HepG2 (cell line): ENCODE results near the gene WDR26. TPM values are rescaled to one million over a fixed set of nuclear protein-coding genes. Genes with fewer than 3 reads are reported as not detected.

Experiments used
- ESRRA ChIP-seq: sonication (generic); formaldehyde crosslinking; IDR thresholded peaks from 2 replicates; pipeline ENCODE4 v1.5.1; 2020; ENCODE audit warnings: mild to moderate bottlenecking, low read depth, missing genetic modification reagents
- JUND ChIP-seq: sonication (generic); formaldehyde crosslinking; IDR thresholded peaks from 2 replicates; pipeline ENCODE4 v1.8.0; 2022; ENCODE audit warnings: mild to moderate bottlenecking, missing genetic modification reagents
- MIXL1 ChIP-seq: IDR thresholded peaks from 2 replicates; pipeline ENCODE4 v1.6.1; 2016
- ZNF335 ChIP-seq: sonication (generic); formaldehyde crosslinking; IDR thresholded peaks from 2 replicates; pipeline ENCODE4 v1.4.0; 2020; ENCODE audit warnings: missing genetic modification reagents
- ZSCAN31 ChIP-seq: sonication (generic); formaldehyde crosslinking; IDR thresholded peaks from 2 replicates; pipeline ENCODE4 v1.5.0; 2020; ENCODE audit warnings: low read depth, mild to moderate bottlenecking, missing genetic modification reagents
- polyA plus RNA-seq, 8 experiments: library from polyadenylated mRNA; depleted of rRNA in 3 of 8; stranded (reverse) in 7 of 8; unstranded in 1 of 8; fragments of >200 nt; fragmentation: Illumina TruSeq in 4 of 8; extraction: Trizol in 4 of 8; gene quantifications; 2 replicates each; pipeline versions ENCODE4 v1.2.1 to v1.2.3, GENCODE V29; 2011 to 2016; ENCODE audit warnings: low read depth in 4 of 8, missing spikeins in 1 of 8, mixed read lengths in 1 of 8; ENCODE audit not compliant: insufficient read depth in 1 of 8
- total RNA-seq, 5 experiments: library from RNA; depleted of rRNA; stranded (reverse); fragments of >200 nt; fragmentation: Illumina TruSeq; extraction: Trizol; gene quantifications; 2 replicates each; pipeline ENCODE4 v1.2.3, GENCODE V29; 2016; ENCODE audit warnings: low read depth in 1 of 5
- TF ChIP-seq, protein P1 (sequence below): IDR thresholded peaks from 2 replicates; pipeline ENCODE4 v1.4.0; 2020; ENCODE audit warnings: mild to moderate bottlenecking, missing genetic modification reagents
- TF ChIP-seq, protein P2 (sequence below): sonication (generic); formaldehyde crosslinking; conservative IDR thresholded peaks from 2 replicates; pipeline ENCODE4 v1.4.0; 2020; ENCODE audit warnings: missing genetic modification reagents
- TF ChIP-seq, protein P3 (sequence below): sonication (generic); formaldehyde crosslinking; conservative IDR thresholded peaks from 2 replicates; pipeline ENCODE4 v1.4.0; 2020; ENCODE audit warnings: missing genetic modification reagents
- TF ChIP-seq, protein P4 (sequence below): sonication (generic); formaldehyde crosslinking; IDR thresholded peaks from 2 replicates; pipeline ENCODE4 v1.5.0; 2020; ENCODE audit warnings: missing genetic modification reagents
- TF ChIP-seq, protein P5 (sequence below): IDR thresholded peaks from 2 replicates; pipeline ENCODE4 v1.6.1; 2012; ENCODE audit warnings: inconsistent platforms

WDR26 gene
- total and polyA plus RNA-seq, 2 of the 13 experiments (the other 11 are each of a cell fraction or from before 2014, with no cell fraction given): 13.2 to 23.7 TPM

DNA sequence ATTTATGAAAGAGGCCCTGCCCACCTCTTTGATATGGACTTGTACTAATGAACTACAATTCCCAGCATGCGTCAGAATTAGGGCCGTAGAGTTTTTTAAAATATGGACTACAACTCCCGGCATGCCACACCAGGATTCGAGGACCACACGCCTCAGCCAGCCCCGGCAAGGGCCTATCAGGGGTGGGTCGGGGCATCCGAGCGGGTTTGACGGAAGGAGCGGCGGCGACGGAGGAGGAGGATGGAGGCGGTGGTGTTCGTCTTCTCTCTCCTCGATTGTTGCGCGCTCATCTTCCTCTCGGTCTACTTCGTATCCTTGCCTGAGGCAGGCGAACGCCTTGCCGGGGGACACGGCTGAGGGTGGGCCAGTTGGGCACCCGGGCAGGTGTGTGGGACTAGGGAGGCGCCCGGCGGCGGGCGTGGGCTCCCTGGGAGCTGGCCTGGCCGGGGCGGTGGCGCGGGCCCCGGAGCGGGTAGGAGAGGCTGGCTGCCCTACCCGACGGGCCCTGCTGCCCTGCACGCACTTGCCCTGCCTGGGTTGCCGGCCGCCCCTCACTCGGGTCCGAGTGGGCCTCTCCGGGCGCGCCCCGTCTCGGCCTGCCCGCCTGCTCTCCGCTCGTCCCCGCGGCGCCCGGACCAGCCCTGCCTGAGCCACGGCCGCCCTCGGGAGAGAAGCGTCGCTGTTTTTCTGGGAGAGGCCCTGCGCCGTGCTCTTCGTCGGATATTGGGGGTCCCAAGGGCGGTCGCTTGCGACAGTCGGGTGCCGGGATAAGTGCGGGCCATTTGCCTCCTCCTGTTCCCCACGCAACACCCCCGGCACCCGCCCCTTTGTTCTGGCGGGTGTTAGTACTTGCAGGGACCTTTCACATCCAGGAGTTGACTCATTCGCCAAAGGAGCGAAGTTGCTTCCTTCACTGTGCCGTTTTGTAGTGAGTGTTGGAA lies 77.6 kb downstream of the WDR26 start, which contains the start of gene CNIH4 (continued):
- TF ChIP-seq JUND (CRISPR knock-in tag) (no peak), MIXL1 (CRISPR knock-in tag) (peak; percentile 67; the same call in 1 of the 2 replicates), ZNF335 (peak; percentile 98), ZSCAN31 (CRISPR knock-in tag) (peak; percentile 57; the same call in 1 of the 2 replicates), ESRRA (CRISPR knock-in tag) (no peak)
- TF ChIP-seq, protein P1, sequence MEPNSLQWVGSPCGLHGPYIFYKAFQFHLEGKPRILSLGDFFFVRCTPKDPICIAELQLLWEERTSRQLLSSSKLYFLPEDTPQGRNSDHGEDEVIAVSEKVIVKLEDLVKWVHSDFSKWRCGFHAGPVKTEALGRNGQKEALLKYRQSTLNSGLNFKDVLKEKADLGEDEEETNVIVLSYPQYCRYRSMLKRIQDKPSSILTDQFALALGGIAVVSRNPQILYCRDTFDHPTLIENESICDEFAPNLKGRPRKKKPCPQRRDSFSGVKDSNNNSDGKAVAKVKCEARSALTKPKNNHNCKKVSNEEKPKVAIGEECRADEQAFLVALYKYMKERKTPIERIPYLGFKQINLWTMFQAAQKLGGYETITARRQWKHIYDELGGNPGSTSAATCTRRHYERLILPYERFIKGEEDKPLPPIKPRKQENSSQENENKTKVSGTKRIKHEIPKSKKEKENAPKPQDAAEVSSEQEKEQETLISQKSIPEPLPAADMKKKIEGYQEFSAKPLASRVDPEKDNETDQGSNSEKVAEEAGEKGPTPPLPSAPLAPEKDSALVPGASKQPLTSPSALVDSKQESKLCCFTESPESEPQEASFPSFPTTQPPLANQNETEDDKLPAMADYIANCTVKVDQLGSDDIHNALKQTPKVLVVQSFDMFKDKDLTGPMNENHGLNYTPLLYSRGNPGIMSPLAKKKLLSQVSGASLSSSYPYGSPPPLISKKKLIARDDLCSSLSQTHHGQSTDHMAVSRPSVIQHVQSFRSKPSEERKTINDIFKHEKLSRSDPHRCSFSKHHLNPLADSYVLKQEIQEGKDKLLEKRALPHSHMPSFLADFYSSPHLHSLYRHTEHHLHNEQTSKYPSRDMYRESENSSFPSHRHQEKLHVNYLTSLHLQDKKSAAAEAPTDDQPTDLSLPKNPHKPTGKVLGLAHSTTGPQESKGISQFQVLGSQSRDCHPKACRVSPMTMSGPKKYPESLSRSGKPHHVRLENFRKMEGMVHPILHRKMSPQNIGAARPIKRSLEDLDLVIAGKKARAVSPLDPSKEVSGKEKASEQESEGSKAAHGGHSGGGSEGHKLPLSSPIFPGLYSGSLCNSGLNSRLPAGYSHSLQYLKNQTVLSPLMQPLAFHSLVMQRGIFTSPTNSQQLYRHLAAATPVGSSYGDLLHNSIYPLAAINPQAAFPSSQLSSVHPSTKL (CRISPR knock-in tag): peak; percentile 3; the same call in 1 of the 2 replicates
- TF ChIP-seq, protein P2, sequence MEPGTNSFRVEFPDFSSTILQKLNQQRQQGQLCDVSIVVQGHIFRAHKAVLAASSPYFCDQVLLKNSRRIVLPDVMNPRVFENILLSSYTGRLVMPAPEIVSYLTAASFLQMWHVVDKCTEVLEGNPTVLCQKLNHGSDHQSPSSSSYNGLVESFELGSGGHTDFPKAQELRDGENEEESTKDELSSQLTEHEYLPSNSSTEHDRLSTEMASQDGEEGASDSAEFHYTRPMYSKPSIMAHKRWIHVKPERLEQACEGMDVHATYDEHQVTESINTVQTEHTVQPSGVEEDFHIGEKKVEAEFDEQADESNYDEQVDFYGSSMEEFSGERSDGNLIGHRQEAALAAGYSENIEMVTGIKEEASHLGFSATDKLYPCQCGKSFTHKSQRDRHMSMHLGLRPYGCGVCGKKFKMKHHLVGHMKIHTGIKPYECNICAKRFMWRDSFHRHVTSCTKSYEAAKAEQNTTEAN (CRISPR knock-in tag): no peak; the same call in 1 of the 2 replicates
- TF ChIP-seq, protein P3, sequence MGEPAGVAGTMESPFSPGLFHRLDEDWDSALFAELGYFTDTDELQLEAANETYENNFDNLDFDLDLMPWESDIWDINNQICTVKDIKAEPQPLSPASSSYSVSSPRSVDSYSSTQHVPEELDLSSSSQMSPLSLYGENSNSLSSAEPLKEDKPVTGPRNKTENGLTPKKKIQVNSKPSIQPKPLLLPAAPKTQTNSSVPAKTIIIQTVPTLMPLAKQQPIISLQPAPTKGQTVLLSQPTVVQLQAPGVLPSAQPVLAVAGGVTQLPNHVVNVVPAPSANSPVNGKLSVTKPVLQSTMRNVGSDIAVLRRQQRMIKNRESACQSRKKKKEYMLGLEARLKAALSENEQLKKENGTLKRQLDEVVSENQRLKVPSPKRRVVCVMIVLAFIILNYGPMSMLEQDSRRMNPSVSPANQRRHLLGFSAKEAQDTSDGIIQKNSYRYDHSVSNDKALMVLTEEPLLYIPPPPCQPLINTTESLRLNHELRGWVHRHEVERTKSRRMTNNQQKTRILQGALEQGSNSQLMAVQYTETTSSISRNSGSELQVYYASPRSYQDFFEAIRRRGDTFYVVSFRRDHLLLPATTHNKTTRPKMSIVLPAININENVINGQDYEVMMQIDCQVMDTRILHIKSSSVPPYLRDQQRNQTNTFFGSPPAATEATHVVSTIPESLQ (CRISPR knock-in tag): 0 out of 2 replicates have a peak, but pooled peaks have one; percentile 69
- TF ChIP-seq, protein P4, sequence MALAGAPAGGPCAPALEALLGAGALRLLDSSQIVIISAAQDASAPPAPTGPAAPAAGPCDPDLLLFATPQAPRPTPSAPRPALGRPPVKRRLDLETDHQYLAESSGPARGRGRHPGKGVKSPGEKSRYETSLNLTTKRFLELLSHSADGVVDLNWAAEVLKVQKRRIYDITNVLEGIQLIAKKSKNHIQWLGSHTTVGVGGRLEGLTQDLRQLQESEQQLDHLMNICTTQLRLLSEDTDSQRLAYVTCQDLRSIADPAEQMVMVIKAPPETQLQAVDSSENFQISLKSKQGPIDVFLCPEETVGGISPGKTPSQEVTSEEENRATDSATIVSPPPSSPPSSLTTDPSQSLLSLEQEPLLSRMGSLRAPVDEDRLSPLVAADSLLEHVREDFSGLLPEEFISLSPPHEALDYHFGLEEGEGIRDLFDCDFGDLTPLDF (CRISPR knock-in tag): 0 out of 2 replicates have a peak, but pooled peaks have one; percentile 46
- TF ChIP-seq, protein P5, sequence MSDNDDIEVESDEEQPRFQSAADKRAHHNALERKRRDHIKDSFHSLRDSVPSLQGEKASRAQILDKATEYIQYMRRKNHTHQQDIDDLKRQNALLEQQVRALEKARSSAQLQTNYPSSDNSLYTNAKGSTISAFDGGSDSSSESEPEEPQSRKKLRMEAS: peak; percentile 48; the same call in 1 of the 2 replicates
